Measurements from ENCODE around the gene OVAAL.

GRCh38 chr1:180581635-180582039, 22.9 kb downstream of the OVAAL start:
- TF ChIP-seq JUND (IDR thresholded peaks at IDR 0.05; ENCODE audit: low read depth, low read length): no peak
- no peak for TF ChIP-seq MYC (IDR thresholded peaks at IDR 0.05; ENCODE audit: insufficient read depth, insufficient read length, insufficient replicate concordance, low read length, severe bottlenecking)
- TF ChIP-seq GABPA (IDR thresholded peaks at IDR 0.05; ENCODE audit: low read depth): no peak
- no peak for TF ChIP-seq BRCA1 (IDR thresholded peaks at IDR 0.05; ENCODE audit: low read depth, low read length)
- TF ChIP-seq MTA3 (IDR thresholded peaks at IDR 0.05; ENCODE audit: borderline replicate concordance, low read length): no peak
- no peak for TF ChIP-seq SIN3A (IDR thresholded peaks at IDR 0.05; ENCODE audit: low read depth, low read length)
- TF ChIP-seq CTCF (IDR thresholded peaks at IDR 0.05 in 2 of 3, conservative IDR thresholded peaks at IDR 0.05 in 1 of 3; ENCODE audit: control insufficient read depth in 2 of 3, extremely low read depth in 1 of 3, insufficient read depth in 1 of 3, low read depth in 3 of 3, low read length in 3 of 3): no peak
- no peak for TF ChIP-seq MYB (IDR thresholded peaks at IDR 0.05; ENCODE audit: borderline replicate concordance, low read depth, low read length)
- no peak for TF ChIP-seq CHD1 (IDR thresholded peaks at IDR 0.05; ENCODE audit: low read depth, low read length)
- no peak for TF ChIP-seq CHD4 (IDR thresholded peaks at IDR 0.05)
- TF ChIP-seq POLR2A (IDR thresholded peaks at IDR 0.05; ENCODE audit: low read depth, low read length): no peak
- TF ChIP-seq HDGF (IDR thresholded peaks at IDR 0.05): no peak
- no peak for TF ChIP-seq REST (IDR thresholded peaks at IDR 0.05; ENCODE audit: low read depth, low read length)
